GM12874 (cell line): ENCODE data around the gene C17orf50.

Source experiments
- CTCF ChIP-seq: IDR thresholded peaks from 2 replicates; pipeline ENCODE4 v1.5.1; 2011; ENCODE audit warnings: low read depth, mild to moderate bottlenecking, control low read depth, low read length, moderate library complexity; ENCODE audit not compliant: insufficient read depth

C17orf50 gene

GRCh38 chr17:35780950-35781349 is 20.3 kb downstream of the C17orf50 start:
- no peak for TF ChIP-seq CTCF

GRCh38 chr17:35784895-35785294 is 24.2 kb downstream of the C17orf50 start:
- TF ChIP-seq CTCF: no peak

- TF ChIP-seq CTCF: no peak
Observed at GRCh38 chr17:35786941-35787432, 26.3 kb downstream of the C17orf50 start.

- TF ChIP-seq CTCF: no peak
Observed at GRCh38 chr17:35788477-35789368, 28.0 kb downstream of the C17orf50 start.

GRCh38 chr17:35790841-35791240 is 30.2 kb downstream of the C17orf50 start:
- no peak for TF ChIP-seq CTCF

GRCh38 chr17:35791681-35792350 is 31.1 kb downstream of the C17orf50 start:
- TF ChIP-seq CTCF: no peak

GRCh38 chr17:35793257-35793656 is 32.6 kb downstream of the C17orf50 start:
- TF ChIP-seq CTCF: no peak
